ENCODE measurements around the gene PPP1R36. TPM values are rescaled to one million over a fixed set of nuclear protein-coding genes. Genes with fewer than 3 reads are reported as not detected.
A peak's percentile ranks its signal among the peaks of the same experiment; 100 is the strongest.
"Not testable (repeated sequence)": the region's sequence is repeated elsewhere in the genome, so short reads cannot be mapped to it uniquely, and the experiment has no call there.

PPP1R36 gene
- total and polyA plus RNA-seq, 2 experiments from 2014 or later = 0.23 TPM; not detected in 1

DNA sequence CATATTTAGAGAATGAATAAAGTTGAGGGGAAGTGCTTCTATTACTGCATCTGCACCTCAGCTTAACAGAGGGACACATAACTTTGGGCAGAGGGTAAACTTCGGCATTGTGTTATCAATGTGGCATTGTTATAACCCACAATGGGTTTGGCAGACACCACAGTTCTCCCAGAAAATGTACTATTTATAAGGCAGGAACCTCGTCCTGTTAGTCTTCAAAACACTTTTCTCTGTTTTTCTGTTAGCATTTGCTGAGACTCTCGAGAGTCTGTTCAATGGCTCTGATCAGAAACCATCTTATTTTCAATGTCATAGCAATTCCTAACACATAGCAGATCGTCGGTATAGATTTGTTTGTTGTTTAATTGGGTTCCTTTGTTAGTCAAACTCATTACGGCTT, 13.9 kb downstream of the PPP1R36 start:
- Histone ChIP-seq H3K9me2 (replicated peaks; ENCODE audit: insufficient read depth) (no peaks in the 10 kb centered on the region), H3K27me3 (no peaks in the 10 kb centered on the region), H3K36me3 (replicated peaks; ENCODE audit: insufficient read depth, low read depth) (no peaks in the 10 kb centered on the region), H3K79me2 (no peaks in the 10 kb centered on the region), H4K20me1 (ENCODE audit: insufficient read depth, poor library complexity, severe bottlenecking) (no peaks in the 10 kb centered on the region), H3K27ac (no peak overlapping the region), H2AFZ (no peak overlapping the region), H3K4me1 (ENCODE audit: insufficient read depth) (peaks cover 4% of the 10 kb centered on the region), H3K9me3 (ENCODE audit: low read depth) (no peaks in the 10 kb centered on the region), H3K4me2 (no peak overlapping the region), H3K4me3 (no peak overlapping the region)
- no peak for DNase-seq (ENCODE audit: low spot score)
- no peak for TF ChIP-seq EZH2phosphoT487 (IDR thresholded peaks at IDR 0.05; ENCODE audit: low read depth, severe bottlenecking, unreplicated experiment)
- TF ChIP-seq EZH2 (IDR thresholded peaks at IDR 0.05; ENCODE audit: borderline replicate concordance) = no peak
- TF ChIP-seq, protein P1, sequence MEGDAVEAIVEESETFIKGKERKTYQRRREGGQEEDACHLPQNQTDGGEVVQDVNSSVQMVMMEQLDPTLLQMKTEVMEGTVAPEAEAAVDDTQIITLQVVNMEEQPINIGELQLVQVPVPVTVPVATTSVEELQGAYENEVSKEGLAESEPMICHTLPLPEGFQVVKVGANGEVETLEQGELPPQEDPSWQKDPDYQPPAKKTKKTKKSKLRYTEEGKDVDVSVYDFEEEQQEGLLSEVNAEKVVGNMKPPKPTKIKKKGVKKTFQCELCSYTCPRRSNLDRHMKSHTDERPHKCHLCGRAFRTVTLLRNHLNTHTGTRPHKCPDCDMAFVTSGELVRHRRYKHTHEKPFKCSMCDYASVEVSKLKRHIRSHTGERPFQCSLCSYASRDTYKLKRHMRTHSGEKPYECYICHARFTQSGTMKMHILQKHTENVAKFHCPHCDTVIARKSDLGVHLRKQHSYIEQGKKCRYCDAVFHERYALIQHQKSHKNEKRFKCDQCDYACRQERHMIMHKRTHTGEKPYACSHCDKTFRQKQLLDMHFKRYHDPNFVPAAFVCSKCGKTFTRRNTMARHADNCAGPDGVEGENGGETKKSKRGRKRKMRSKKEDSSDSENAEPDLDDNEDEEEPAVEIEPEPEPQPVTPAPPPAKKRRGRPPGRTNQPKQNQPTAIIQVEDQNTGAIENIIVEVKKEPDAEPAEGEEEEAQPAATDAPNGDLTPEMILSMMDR (IDR thresholded peaks at IDR 0.05; ENCODE audit: poor library complexity) = no peak
- 81% methylated on average over 6 of the region's 6 CpGs for WGBS (ENCODE audit: low lambda C conversion rate, missing lambda C conversion rate)

DNA sequence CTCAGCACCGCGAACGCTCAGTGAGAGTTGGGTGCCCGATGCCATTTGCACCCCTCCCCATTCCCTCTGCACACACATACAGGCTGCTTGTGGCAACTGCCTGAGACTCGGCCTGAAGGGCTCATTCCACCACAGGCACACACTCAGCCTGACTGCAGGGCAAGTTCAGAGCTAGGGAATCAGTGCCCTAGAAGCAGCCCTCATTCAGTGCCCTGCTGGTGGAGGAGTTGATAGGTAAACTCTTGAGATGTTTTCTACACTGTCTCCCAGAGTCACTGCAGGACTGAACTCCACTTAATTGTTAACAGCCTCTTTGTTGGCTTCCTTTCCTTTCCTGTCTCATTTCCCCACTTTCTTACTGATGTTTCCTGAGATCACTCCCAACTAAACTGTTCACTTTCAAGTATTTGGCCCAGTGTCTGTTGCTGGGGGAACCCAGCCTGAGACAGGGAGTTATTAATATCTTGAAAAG, 16.9 kb downstream of the PPP1R36 start:
- no peak overlapping the region for H3K4me2 ChIP-seq
- no peaks in the 10 kb centered on the region for H3K9me2 ChIP-seq (replicated peaks; ENCODE audit: insufficient read depth)
- no peaks in the 10 kb centered on the region for H3K36me3 ChIP-seq (replicated peaks; ENCODE audit: insufficient read depth, low read depth)
- DNase-seq (ENCODE audit: low spot score) = no peak
- WGBS (ENCODE audit: low lambda C conversion rate, missing lambda C conversion rate) = 86% methylated on average over 5 of the region's 5 CpGs
- no peaks in the 10 kb centered on the region for H4K20me1 ChIP-seq (ENCODE audit: insufficient read depth, poor library complexity, severe bottlenecking)
- H3K4me1 ChIP-seq (ENCODE audit: insufficient read depth) = peaks cover 14% of the 10 kb centered on the region
- TF ChIP-seq, protein P1 (IDR thresholded peaks at IDR 0.05; ENCODE audit: poor library complexity) = no peak
- TF ChIP-seq EZH2 (IDR thresholded peaks at IDR 0.05; ENCODE audit: borderline replicate concordance) (no peak), EZH2phosphoT487 (IDR thresholded peaks at IDR 0.05; ENCODE audit: low read depth, severe bottlenecking, unreplicated experiment) (no peak)
- H3K79me2 ChIP-seq = no peaks in the 10 kb centered on the region
- no peak overlapping the region for H3K4me3 ChIP-seq
- H3K27ac ChIP-seq = peak overlapping the region; percentile 37
- no peaks in the 10 kb centered on the region for H3K27me3 ChIP-seq
- H3K9me3 ChIP-seq (ENCODE audit: low read depth) = no peaks in the 10 kb centered on the region
- peak overlapping the region; percentile 28 for H2AFZ ChIP-seq

DNA sequence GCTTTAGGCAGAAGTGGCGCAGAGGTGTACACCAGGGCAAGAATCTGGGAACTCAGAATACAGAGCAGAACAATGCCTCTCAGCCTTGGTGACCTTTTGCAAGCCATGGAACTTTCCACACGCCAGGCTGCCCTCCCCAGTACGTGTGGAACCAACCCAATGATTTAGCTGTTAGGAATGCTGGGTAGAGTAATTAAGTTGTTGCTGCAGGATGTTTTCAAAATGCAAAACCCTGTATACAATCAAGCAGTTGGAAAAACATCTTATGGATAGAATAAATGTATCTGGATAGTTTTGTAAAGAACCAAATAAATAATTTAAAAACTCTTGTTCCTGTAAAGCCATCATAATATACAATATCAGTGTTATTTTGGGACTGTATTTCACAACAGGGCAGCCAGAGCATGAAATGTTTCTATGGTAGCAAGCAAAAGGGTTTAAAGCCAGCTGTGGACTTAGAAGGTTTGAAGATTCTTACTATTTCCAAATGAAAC, 19.4 kb downstream of the PPP1R36 start:
- Histone ChIP-seq H3K36me3 (replicated peaks; ENCODE audit: insufficient read depth, low read depth) (no peaks in the 10 kb centered on the region), H3K27me3 (no peaks in the 10 kb centered on the region), H3K79me2 (no peaks in the 10 kb centered on the region), H3K9me3 (ENCODE audit: low read depth) (no peaks in the 10 kb centered on the region), H2AFZ (no peak overlapping the region), H3K4me2 (peak overlapping the region; percentile 25), H3K4me1 (ENCODE audit: insufficient read depth) (peaks cover 14% of the 10 kb centered on the region), H3K27ac (peak overlapping the region; percentile 16), H3K9me2 (replicated peaks; ENCODE audit: insufficient read depth) (no peaks in the 10 kb centered on the region), H3K4me3 (no peak overlapping the region), H4K20me1 (ENCODE audit: insufficient read depth, poor library complexity, severe bottlenecking) (no peaks in the 10 kb centered on the region)
- TF ChIP-seq, protein P1 (IDR thresholded peaks at IDR 0.05; ENCODE audit: poor library complexity) = no peak
- TF ChIP-seq EZH2phosphoT487 (IDR thresholded peaks at IDR 0.05; ENCODE audit: low read depth, severe bottlenecking, unreplicated experiment) = no peak
- TF ChIP-seq EZH2 (IDR thresholded peaks at IDR 0.05; ENCODE audit: borderline replicate concordance) = no peak
- 50% methylated on average over 3 of the region's 3 CpGs for WGBS (ENCODE audit: low lambda C conversion rate, missing lambda C conversion rate)
- DNase-seq (ENCODE audit: low spot score) = peak; percentile 55

DNA sequence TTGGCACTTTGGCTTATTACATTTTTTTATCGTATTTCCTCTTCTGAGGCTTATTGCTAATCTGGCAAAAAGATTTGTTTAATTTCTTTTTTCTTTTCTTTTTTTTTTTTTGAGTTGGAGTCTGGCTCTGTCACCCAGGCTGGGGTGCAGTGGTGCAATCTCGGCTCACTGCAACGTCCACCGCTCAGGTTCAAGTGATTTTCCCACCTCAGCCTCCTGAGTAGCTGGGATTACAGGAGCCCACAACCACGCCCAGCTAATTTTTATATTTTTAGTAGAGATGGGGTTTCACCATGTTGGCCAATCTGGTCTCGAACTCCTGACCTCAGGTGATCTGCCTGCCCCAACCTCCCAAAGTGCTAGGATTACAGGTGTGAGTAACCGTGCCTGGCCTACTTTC, 19.9 kb downstream of the PPP1R36 start:
- H3K4me2 ChIP-seq = peak overlapping the region; percentile 25
- H3K27ac ChIP-seq = peak overlapping the region; percentile 16
- not testable (repeated sequence) for H3K4me3 ChIP-seq; DNase-seq (ENCODE audit: low spot score); H3K9me3 ChIP-seq (ENCODE audit: low read depth); H3K79me2 ChIP-seq; H3K9me2 ChIP-seq (replicated peaks; ENCODE audit: insufficient read depth); H3K36me3 ChIP-seq (replicated peaks; ENCODE audit: insufficient read depth, low read depth); H4K20me1 ChIP-seq (ENCODE audit: insufficient read depth, poor library complexity, severe bottlenecking); H3K27me3 ChIP-seq; H2AFZ ChIP-seq
- WGBS (ENCODE audit: low lambda C conversion rate, missing lambda C conversion rate) = 93% methylated on average over 7 of the region's 7 CpGs
- peaks cover 14% of the 10 kb centered on the region for H3K4me1 ChIP-seq (ENCODE audit: insufficient read depth)
